T-helper 2 cell (primary cell): ENCODE results near the gene SLFN12.
A peak's percentile ranks its signal among the peaks of the same experiment; 100 is the strongest.
"Not testable (repeated sequence)": the region's sequence is repeated elsewhere in the genome, so short reads cannot be mapped to it uniquely, and the experiment has no call there.

Source experiments
- DNase-seq, 5 experiments: peaks; one replicate each; pipeline versions ENCODE4 v3.0.0 to v3.0.0-alpha.2; 2012 to 2022

The SLFN12 gene

DNA sequence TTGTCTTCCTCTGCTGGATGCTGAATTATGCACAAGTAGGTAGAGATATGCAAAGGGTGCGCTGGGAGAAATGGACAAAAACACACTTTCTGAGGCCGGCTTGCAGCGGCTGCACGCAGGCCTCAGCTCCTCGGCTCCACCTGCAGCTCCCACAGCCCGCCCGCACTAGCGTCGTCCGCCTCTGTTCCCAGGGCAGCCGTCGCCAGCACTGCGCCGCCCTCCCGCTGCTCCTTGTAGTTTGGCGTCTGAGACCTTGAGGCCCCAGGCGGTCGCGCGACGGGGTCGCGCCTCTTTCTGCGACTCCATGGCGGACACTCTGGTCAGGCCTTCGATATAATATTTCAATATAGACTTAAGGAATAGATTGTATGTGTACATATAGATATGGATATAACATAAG lies 24.8 kb downstream of the SLFN12 start:
- DNase-seq, result no peak

DNA sequence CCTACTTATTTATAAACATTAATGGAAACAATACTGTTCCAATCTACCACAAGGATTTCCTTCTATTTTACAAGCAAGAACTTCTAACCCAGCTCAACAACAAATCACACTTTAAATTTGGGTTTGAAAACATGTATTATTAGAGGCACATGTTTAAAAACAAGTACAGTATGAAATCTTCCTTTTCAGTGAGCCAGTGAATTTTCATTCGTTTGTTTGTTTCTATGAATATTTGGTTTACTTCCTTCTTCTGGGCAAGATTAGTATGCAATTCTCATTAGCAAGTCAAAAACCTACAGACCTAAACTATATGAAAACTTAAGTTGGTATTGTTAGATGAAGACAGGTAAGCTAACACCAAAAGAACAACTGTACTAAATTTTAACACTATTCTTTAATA lies 25.7 kb downstream of the SLFN12 start:
- DNase-seq, result no peak

DNA sequence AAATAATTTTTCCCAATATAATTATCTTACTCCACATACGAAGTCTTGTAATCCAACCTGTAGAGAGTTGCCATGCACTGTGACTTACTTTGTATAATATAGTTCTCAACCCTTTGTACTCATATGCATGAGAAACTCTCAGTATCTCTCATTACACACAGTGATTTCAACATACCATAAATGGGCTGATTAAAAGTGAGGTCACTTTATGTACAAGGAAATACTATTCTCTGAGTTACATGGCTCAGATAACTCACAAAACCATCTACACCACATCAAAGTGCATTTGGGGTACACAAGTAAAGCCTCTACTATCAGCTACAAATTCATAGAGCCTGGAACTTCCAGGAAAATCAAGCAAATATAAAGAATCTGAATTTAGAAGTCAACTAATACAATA lies 27.9 kb downstream of the SLFN12 start:
- DNase-seq, result peak in 1 of 5 experiments; percentile 11

DNA sequence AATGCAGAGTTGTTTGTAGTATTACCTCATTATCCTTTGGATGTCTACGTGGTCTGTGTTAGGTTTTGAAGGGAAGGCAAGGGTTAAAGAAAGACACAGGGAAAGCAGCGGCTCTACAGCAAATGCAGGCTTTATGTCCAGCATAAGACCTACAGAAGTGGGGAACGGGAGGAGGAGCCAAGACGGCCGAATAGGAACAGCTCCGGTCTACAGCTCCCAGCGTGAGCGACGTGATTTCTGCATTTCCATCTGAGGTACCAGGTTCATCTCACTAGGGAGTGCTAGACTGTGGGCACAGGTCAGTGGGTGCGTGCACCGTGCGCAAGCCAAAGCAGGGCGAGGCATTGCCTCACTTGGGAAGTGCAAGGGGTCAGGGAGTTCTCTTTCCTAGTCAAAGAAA lies 38.5 kb downstream of the SLFN12 start:
- not testable (repeated sequence) for DNase-seq

DNA sequence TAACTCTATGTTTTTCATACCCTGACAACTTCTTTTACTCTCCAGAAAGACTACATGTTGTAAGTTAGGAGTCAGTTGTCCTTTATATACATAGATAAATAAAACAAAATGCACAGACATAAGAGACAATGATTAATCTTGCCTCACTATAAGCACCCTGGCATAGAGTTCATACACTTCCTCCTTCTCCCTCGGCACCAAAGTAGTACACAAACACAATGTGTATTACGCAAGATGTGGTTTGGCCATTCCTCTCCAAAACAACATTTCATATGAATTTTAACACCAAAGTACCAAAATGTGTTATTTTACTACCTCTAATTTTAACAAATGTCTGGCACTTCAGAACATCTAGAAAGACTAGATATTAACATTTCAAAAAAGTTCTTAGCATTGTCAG lies 41.6 kb downstream of the SLFN12 start:
- DNase-seq, result no peak

DNA sequence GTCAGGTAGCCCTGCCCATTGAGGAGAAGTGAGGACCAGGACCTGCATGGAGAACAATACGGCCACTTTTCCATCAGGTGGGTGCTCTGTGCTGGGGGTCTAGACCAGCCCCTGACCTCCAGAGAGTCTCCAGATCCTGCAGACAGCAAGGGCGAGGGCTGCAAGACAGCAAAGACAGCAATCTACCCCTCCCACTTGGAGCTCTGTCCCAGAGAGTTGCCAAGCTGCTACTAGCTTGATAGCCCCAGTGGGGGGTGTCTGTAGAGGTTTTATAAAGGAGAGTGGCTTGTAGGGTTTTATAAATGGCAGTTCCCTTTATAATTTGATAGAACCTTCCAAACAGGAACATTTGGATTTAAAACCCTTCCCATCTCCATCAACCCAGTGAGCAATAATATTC lies 42.1 kb downstream of the SLFN12 start:
- DNase-seq, result no peak

DNA sequence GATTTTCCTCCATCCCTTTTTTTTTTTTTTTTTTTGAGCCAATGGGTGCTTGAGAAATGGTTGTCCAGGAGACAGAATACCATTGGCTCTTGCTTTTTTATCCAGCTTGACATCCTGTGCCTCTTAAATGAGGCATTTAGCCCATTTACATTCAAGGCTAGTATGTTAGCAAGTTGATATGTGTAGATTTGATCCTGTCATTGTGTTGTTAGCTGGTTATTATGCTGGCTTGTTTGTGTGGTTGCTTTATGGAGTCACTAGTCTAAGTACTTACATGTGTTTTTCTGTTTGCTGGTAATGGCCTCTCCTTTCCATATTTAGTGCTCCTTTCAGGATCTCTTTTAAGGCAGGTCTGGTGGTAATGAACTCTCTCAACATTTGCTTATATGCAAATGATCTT lies 44.8 kb downstream of the SLFN12 start:
- DNase-seq, result no peak

DNA sequence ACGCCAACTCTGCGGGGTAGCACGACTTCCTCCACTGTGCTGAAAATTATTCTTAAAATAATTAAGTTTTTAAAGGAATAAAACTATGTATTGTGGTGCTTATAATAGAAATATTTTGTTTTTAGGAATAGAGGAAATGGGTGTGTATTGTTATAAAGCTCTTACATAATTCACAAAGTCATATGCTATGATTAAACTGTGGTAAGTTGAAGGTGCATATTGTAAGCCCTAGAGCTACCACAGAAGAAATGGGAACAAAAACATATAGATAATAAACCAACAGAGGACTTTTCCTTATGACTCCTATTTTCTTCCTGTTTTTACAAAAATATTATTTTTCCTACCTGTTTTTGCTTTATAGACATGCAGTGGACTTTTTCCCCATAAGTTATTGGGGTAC lies 54.6 kb downstream of the SLFN12 start:
- no peak for DNase-seq

DNA sequence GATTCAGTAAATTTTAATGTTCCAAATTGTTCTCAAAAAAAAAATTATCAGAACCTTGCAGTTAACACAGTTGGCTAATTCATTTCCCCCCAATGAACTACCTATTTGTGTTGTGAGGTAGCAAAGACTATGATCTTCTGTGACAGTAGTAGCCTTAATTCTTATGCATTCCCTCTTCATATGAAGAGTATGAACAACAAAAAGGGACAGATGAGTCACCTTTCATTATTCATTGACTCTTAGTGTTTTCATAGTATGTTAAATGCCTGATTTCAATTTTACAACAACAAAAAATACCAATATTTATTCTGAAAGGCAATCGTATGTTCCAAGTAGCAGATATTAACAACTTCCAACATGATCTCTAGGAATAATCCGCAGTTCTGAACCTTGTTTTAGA lies 55.2 kb downstream of the SLFN12 start:
- no peak for DNase-seq

DNA sequence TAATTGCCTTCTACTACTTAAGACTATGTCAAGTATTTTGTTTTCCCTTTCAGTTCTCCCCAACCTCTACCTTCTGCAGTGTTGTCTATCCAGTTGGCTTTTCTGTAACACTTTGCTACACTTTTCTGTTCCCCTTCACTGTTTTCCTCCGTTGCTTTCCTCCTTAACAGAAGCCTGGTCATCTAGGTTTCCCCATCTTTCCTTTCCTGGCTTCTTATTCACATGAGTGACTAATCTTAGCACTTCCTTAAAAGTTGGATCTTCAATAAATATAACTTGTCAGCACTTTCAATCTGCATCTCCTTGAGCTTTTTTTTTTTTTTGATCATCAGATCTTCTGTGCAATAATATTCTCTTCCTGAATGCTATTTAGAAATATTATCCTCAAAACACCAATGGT lies 56.1 kb downstream of the SLFN12 start:
- DNase-seq, result no peak

DNA sequence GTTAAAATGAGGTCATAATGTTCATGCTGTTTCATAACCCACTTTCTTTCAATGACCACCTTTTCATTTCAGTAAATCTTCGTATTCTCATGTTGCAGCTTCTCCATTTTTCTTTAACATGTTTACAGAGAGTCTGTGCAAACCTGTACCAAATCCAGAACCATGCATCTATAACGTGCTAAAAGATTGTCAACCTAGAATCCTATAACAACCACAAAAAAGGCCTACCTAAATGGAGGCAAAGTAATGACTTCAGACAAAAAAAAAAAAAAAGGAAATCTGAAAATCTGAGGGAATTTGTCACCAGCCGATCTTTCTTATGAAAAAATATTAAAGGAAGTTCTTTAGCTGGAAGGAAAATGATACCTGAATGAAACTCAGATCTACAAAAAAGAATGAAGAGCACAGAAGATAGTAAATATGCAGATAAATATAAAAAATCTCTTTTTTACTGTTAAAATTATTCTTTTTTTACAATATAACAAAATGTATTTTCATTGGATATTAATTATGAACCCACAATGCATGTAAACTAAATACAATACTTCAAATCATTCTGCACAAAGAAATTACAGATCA lies 57.4 kb downstream of the SLFN12 start:
- no peak for DNase-seq

DNA sequence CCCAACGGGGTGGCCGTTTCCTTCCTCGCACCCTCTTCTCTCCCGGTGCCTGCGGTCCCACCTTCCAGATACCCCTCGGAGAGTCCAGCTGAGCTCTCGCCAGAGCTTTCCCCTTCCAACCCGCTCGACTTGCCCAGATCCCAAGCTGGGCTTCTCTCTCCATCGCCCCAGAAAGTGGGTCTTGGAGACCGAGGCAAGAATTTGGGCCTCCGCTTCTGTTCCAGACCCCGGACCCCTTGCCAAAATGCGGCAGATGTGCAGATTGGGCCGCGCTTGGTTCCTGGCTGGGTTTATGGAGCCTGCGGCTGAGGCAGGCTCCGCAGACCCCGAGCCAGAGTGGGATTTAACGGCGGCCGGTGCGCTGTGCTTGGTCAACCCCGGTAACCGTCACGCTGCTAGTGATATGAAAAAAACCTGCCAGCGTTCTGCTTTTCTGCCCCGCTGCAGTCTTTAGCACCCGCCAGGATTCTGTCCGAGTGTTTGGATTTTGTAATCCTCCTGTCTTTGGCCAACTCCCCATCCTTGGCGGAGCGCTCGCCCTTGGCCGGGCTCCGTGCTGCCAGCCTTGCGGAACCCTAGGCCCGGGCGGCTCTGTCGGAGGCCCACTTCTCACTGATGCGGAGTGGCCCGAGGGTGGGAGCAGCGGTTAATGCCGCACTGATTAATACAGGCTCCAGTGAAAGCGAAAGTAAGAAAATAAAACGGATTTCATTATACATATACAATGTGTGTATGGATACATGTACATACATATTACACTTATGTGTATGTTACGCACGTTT lies 58.1 kb downstream of the SLFN12 start:
- DNase-seq, result peak in 4 of 5 experiments; percentile 21 to 77 (median 36)

DNA sequence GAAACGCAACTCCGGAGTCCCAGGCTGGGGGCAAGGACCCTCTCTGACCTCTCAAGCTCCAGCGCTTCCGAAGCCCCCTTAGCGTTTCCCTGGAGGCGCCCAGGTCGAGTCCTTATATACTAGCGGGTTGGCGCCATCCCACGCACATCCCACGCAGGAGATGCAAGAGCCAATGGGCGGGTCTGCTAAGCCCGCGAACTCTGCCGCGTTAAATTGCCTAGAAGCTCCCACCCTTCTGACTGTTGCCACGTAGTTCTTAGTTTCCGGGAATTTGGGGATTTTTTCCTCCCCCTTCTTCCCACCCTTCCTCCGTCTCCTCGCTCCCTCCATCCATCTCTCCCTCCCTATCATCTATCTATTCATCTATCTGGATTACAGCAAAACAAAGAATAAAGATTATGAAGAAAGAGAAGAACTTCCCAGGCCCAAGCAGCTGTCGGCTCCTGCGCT lies 58.7 kb downstream of the SLFN12 start, which contains the start of gene SLFN11:
TSS of gene SLFN11 (minus strand) at position 88 of the 450 bp plus-strand sequence. CDS start 9,814 bp downstream, outside the sequence.
- peak; percentile 72 to 93 (median 87) for DNase-seq

DNA sequence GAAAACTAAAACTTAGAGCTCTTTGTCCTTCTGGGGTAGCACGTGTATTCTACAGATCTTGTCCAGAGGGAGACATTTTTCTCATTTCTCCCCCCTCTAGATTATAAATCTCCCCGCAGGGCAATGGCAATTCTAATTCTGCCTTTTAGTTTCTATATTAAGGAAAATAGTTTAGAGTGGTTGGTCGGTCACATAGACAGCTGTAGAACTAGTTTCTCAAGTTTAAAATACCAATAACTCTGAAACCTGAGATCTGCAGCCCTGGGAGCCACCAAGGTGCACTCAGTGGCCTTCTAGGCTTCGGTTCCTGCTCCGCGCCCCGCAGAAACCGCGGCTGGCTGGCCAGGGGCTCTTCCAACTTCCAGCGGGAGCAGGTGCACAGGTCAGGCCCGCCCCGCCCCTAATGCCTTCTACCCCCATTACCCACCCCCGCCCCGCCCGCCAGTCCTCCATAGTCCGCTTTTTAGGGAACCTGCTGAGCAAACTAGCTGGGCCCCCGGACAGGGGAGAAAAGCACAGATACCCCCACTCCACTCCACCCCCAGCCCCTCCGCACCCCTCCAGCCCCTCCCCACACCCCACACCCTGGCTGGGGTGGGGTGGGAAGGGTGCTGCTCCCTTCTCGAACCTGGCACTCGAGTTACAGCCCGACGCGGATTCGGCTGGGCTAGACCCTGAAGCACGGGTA lies 59.3 kb downstream of the SLFN12 start:
- peak in 3 of 5 experiments; percentile 16 to 49 (median 34) for DNase-seq

DNA sequence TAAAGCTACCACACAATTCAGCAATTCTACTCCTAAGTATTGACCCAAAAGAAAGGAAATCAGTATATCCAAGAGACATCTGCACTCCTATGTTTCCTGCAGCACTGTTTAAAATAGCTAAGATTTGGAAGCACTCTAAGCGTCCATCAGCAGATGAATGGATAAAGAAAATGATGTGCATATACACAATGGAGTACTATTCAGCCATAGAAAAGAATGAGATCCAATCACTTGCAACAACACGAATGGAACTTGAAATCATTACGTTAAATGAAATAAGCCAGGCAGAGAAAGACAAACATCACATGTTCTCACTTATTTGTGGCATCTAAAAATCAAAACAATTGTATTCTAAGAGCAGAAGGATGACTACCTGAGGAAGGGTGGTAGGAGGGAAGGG lies 60.4 kb downstream of the SLFN12 start:
- no peak for DNase-seq

DNA sequence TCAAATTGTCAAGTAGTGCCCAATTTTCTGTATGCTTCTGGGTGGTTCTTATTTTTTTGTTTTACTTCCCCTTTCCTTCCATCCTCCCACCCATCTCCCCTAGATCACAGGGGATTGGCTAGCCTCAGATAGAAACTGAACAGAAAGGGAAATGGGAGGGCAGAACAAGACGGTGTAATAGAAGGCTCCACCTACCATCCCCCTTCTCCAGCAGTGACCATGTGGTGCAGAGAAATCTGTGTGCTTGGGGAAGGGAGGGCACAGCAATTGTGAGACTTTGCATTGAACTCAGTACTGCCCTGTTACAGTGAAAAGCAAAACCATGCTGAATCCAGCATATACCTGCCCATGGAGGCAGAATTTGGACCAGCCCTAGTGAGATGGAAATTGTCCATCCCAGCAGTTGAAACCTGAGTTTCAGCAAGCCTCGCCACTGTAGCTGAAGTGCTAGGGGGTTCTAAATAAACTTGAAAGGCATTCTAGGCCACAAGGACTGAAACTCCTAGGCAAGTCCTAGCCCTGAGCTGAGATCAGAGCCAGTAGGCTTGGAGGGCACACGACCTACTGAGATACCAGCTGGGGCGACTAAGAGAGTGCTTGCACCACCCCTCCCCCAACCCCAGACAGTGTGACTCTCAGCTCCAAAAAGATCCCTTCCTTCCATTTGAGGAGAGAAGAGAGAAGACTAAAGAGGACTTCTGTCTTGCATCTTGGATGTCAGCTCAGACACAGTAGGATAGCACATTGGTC lies 64.0 kb downstream of the SLFN12 start:
- DNase-seq, result peak in 2 of 5 experiments; percentile 35 to 82

DNA sequence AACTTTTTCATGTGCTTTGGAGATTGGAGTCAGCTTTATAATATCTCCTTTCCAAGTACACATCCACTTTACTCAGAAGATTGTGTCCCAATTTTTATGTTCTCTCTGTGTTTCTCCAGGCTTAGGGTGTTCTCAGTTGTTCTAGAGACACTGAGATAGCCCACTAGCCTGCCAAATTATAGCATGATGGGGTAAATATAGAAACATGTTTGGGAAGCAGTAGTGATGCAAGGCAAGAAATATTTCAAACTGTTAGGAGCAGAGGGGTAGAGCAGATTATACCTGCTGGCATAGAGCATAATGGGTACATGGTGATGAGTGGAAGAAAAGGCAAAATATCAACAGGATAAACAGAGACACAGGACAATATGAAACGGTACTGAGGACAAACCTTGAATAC lies 71.3 kb downstream of the SLFN12 start:
- DNase-seq, result no peak
